OCI-LY1 (cell line): ENCODE data around the gene EFCC1.

ENCODE experiments used
- CTCF ChIP-seq: fragments of 200-600 bp; sonication (generic), shearing (Covaris generic); IDR thresholded peaks from 2 replicates; pipeline ENCODE4 v1.5.1; 2017; ENCODE audit warnings: mild to moderate bottlenecking, antibody characterized with exemption, low read length, moderate library complexity, mixed read lengths
- EZH2 ChIP-seq: fragments of 200-600 bp; sonication (generic), shearing (Covaris generic); IDR thresholded peaks from 2 replicates; pipeline ENCODE4 v1.8.0; 2017; ENCODE audit warnings: borderline replicate concordance, mixed run types, mild to moderate bottlenecking, antibody characterized with exemption, low read length, moderate library complexity, mixed read lengths

DNA sequence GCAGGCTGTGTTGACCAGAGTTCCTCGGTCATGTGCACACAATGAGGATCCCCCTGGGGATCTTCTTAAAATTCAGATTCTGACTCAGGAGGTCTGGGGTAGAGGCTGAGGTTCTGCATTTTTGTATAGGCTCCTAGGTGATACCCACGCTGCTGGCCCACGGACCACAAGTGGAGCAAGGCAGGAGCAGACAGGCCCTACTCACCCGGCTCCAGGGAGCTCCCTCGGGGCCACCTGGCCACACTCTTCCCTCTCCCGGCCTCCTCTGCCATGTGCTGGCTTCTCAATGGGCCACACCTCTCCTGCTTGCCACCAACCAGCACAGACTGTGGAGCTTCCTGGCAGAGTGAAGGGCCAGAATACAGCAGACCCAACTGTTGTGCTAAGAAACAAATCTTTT is 83.4 kb downstream of the EFCC1 start:
- TF ChIP-seq CTCF (no peak), EZH2 (no peak)
